Measurements from ENCODE around the gene TRAPPC1.

TRAPPC1 gene

DNA sequence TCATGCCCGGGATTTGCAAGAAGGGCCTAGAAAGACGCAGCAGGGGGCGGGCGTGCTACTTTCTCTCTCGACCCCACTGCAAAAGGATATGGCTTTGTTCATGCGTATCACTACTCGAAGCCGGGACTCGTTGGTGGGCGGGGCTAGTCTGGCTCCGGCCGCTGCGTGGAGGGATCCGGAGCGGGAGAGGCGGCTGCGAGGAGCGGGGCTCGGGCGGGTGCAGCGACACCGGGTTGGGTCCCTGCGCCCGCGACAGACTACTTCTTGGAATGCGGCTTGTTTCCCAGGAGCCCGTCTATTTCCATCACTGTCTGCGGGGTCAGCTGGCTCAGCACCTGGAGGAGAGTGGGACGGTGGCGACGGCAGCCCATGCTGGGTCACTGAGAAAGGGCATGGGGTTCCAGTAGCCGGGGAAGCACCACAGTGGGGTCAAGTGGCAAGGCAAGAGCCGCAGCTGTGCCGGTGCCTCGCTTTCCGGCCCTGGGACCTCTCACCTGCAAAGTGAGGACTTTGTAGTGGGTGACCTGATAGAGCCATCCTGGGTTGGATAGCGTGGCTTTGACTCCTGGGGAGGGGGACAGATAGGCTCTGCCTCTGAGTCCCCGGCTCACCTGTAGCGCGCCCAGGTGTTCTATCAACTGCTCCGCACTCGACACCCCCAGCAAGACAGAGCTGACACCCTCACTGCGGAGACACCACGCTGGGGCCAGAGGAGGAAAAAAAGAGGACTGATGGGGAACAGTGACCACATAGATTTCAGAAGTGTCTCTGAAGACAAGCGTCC, 8.7 kb downstream of the TRAPPC1 start:
- H3K4me3 ChIP-seq (ENCODE audit: low read depth, low read length), result no peak overlapping the region
- no peak for DNase-seq (ENCODE audit: low read depth)
- TF ChIP-seq POLR2A (IDR thresholded peaks at IDR 0.05; ENCODE audit: extremely low read depth, insufficient read length) (no peak), MYC (IDR thresholded peaks at IDR 0.05; ENCODE audit: low read depth, low read length) (no peak)
- TF ChIP-seq, protein P1, sequence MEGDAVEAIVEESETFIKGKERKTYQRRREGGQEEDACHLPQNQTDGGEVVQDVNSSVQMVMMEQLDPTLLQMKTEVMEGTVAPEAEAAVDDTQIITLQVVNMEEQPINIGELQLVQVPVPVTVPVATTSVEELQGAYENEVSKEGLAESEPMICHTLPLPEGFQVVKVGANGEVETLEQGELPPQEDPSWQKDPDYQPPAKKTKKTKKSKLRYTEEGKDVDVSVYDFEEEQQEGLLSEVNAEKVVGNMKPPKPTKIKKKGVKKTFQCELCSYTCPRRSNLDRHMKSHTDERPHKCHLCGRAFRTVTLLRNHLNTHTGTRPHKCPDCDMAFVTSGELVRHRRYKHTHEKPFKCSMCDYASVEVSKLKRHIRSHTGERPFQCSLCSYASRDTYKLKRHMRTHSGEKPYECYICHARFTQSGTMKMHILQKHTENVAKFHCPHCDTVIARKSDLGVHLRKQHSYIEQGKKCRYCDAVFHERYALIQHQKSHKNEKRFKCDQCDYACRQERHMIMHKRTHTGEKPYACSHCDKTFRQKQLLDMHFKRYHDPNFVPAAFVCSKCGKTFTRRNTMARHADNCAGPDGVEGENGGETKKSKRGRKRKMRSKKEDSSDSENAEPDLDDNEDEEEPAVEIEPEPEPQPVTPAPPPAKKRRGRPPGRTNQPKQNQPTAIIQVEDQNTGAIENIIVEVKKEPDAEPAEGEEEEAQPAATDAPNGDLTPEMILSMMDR (IDR thresholded peaks at IDR 0.05; ENCODE audit: low read depth, low read length), result no peak
- TF ChIP-seq, protein P2, sequence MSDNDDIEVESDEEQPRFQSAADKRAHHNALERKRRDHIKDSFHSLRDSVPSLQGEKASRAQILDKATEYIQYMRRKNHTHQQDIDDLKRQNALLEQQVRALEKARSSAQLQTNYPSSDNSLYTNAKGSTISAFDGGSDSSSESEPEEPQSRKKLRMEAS (IDR thresholded peaks at IDR 0.05; ENCODE audit: low read depth, low read length), result no peak

DNA sequence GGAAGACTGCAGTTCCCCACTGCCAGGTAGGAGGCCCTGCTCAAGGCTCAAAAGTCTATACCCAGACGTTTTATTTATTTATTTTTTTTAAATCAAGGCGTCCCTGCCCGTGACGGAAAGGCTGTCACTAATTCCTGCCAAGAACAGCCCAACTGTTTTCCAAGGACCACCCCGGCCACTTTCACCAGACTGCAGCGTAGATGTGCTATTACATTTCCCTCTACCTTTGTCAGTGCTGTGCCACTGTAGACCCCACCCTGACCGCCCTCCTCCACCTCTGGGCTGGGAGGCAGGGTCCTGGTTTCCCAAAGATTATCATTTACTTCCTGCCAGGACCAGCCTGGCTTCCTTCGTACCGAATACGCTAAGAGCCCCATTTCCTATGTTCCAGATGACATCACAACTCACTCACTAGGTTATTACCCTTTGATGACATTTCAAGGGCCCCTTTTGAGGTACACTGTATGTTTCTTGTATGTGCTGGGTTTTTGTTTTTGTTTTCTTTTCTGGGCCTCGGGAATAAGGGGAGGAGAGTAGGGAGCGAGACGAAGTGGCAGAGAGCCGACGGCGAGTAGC, 9.4 kb downstream of the TRAPPC1 start:
- TF ChIP-seq, protein P1 (IDR thresholded peaks at IDR 0.05; ENCODE audit: low read depth, low read length), result no peak
- TF ChIP-seq, protein P2 (IDR thresholded peaks at IDR 0.05; ENCODE audit: low read depth, low read length), result no peak
- TF ChIP-seq POLR2A (IDR thresholded peaks at IDR 0.05; ENCODE audit: extremely low read depth, insufficient read length), result no peak
- TF ChIP-seq MYC (IDR thresholded peaks at IDR 0.05; ENCODE audit: low read depth, low read length), result no peak
- no peak overlapping the region for H3K4me3 ChIP-seq (ENCODE audit: low read depth, low read length)
- no peak for DNase-seq (ENCODE audit: low read depth)

DNA sequence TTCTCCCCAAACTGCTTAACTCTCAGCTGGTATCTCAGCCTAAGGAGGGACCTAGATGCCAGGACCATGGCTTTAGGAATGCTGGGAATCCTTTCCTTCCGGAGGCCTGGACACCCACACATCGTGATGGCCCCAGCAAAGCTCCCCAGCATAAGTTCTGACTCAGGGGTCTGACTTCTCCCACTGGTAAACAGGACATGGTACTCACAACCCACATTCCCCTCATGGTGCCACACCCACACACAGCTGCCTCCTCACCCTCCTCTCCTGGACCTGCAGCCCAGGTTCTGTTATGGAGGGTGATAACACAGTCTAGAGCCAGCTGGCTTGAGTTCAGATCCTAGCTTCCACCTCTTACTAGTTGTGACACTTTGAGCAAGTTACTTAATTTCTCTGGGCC, 14.9 kb downstream of the TRAPPC1 start:
- TF ChIP-seq, protein P2 (IDR thresholded peaks at IDR 0.05; ENCODE audit: low read depth, low read length), result no peak
- TF ChIP-seq MYC (IDR thresholded peaks at IDR 0.05; ENCODE audit: low read depth, low read length), result no peak
- TF ChIP-seq POLR2A (IDR thresholded peaks at IDR 0.05; ENCODE audit: extremely low read depth, insufficient read length), result no peak
- TF ChIP-seq, protein P1 (IDR thresholded peaks at IDR 0.05; ENCODE audit: low read depth, low read length), result no peak
- H3K4me3 ChIP-seq (ENCODE audit: low read depth, low read length), result peak overlapping the region; percentile 32
- peak; percentile 23 for DNase-seq (ENCODE audit: low read depth)

DNA sequence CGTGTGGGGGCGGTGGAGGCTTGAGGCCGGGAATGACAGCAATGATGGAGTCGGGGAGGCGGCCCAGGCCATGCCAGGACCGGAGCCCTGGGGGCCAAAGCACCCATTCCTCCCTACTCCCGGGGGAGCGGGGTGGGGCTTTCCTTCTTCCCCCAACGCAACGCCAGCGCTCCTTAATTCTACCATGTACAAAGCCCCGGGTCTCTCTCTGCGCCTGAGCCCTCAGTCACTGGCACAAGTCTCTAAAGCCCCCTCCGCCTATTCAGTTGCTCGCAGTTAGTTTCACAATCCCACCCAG, 15.4 kb downstream of the TRAPPC1 start:
- no peak for TF ChIP-seq POLR2A (IDR thresholded peaks at IDR 0.05; ENCODE audit: extremely low read depth, insufficient read length)
- TF ChIP-seq, protein P2 (IDR thresholded peaks at IDR 0.05; ENCODE audit: low read depth, low read length), result no peak
- TF ChIP-seq, protein P1 (IDR thresholded peaks at IDR 0.05; ENCODE audit: low read depth, low read length), result no peak
- no peak for TF ChIP-seq MYC (IDR thresholded peaks at IDR 0.05; ENCODE audit: low read depth, low read length)
- peak overlapping the region; percentile 32 for H3K4me3 ChIP-seq (ENCODE audit: low read depth, low read length)

DNA sequence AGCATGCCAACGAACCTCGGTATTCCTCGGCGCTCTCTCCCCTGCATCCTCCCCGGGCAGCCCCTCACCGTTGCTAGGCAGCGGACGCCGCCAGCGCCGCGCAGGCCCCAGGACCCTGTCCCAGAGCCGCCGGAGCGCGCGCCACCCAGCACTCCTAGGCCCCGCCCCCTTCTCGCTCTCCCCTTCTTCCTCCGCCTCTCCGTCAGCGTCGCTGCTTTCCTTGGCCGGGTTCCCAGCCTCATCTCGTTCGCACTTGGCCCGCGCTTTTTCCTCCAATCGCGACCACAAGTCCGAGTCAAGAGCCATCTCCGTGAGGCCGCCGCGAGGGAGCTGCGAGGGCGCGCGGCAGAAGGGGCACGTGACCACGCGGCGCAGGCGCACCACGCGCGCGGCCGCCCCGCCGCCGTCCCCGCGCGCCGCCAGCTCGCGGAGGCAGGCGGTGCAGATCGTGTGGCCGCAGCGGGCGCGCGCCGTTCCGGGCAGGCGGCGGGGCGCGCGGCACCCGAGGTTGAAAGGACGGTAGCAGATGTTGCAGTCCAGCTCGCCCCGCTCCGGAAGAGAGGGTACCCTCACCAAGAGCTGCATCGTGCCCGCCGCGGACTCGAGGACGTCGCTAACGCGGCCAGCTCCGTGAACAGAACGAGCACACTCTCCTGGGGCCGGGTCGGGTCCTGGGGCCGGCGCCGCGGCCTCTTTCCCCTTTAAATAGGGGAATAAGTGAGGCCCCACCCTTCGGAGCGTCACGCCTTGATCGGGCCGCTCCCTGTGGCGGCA, 15.9 kb downstream of the TRAPPC1 start, which contains the start of gene RNF227:
RNF227 (minus strand) TSS at position 679 of the 774 bp plus-strand sequence; CDS start at position 585, 94 bp downstream.
- TF ChIP-seq POLR2A (IDR thresholded peaks at IDR 0.05; ENCODE audit: extremely low read depth, insufficient read length), result no peak
- peak; percentile 38; the same call in 1 of the 2 replicates for TF ChIP-seq MYC (IDR thresholded peaks at IDR 0.05; ENCODE audit: low read depth, low read length)
- TF ChIP-seq, protein P1 (IDR thresholded peaks at IDR 0.05; ENCODE audit: low read depth, low read length), result no peak
- TF ChIP-seq, protein P2 (IDR thresholded peaks at IDR 0.05; ENCODE audit: low read depth, low read length), result peak; percentile 81
- H3K4me3 ChIP-seq (ENCODE audit: low read depth, low read length), result peak within 1 kb of the TSS; percentile 74
- peak; percentile 92 for DNase-seq (ENCODE audit: low read depth)

More for the DNA sequence above, 15.4 kb downstream of the TRAPPC1 start:
- DNase-seq (ENCODE audit: low read depth), result no peak
